NCI-H2081 treated with DMSO at 0.1 percent for 48 hours (cell line): Measurements from ENCODE around the gene DRD1.

Source experiments
- DNase-seq: peaks from one replicate; lab custom pipeline; 2025; lab: John Stamatoyannopoulos, UW

The DRD1 gene

GRCh38 chr5:175444060-175444904 is at the start of gene DRD1:
Gene DRD1, minus strand, starts transcription at chr5:175444182. Its CDS starts 1,083 bp downstream, at chr5:175443099.
- DNase-seq = no peak

- DNase-seq = no peak
These were observed 49.7 kb upstream of the DRD1 start for GRCh38 chr5:175493726-175494125.

- no peak for DNase-seq
These were observed 49.3 kb upstream of the DRD1 start for GRCh38 chr5:175493260-175493659.

GRCh38 chr5:175491223-175491622 is 47.2 kb upstream of the DRD1 start:
- DNase-seq = no peak

- DNase-seq = no peak
These were observed 45.9 kb upstream of the DRD1 start for GRCh38 chr5:175489693-175490443.

- no peak for DNase-seq
These were observed 43.7 kb upstream of the DRD1 start for GRCh38 chr5:175487514-175488222.

GRCh38 chr5:175485631-175486030 is 41.6 kb upstream of the DRD1 start:
- DNase-seq = no peak

- DNase-seq = no peak
These were observed 40.8 kb upstream of the DRD1 start for GRCh38 chr5:175484829-175485228.

- no peak for DNase-seq
These were observed 40.3 kb upstream of the DRD1 start for GRCh38 chr5:175484322-175484721.

- DNase-seq = no peak
These were observed 39.4 kb upstream of the DRD1 start for GRCh38 chr5:175483337-175483736.

GRCh38 chr5:175479125-175479881 is 35.3 kb upstream of the DRD1 start:
- no peak for DNase-seq

- peak; percentile 40 for DNase-seq
These were observed 34.6 kb upstream of the DRD1 start, which contains the start of gene SFXN1 for GRCh38 chr5:175478384-175479124. Gene SFXN1, plus strand, starts transcription at chr5:175478560. Its CDS starts 13,544 bp downstream, at chr5:175492104.

- DNase-seq = no peak
These were observed 34.0 kb upstream of the DRD1 start for GRCh38 chr5:175478008-175478383.

GRCh38 chr5:175477440-175477839 is 33.5 kb upstream of the DRD1 start:
- DNase-seq = no peak

GRCh38 chr5:175475248-175475647 is 31.3 kb upstream of the DRD1 start:
- no peak for DNase-seq

GRCh38 chr5:175472378-175472777 is 28.4 kb upstream of the DRD1 start:
- no peak for DNase-seq

- DNase-seq = no peak
These were observed 27.6 kb upstream of the DRD1 start for GRCh38 chr5:175471628-175472027.

GRCh38 chr5:175471196-175471595 is 27.2 kb upstream of the DRD1 start:
- no peak for DNase-seq

- no peak for DNase-seq
These were observed 26.8 kb upstream of the DRD1 start for GRCh38 chr5:175470781-175471180.

GRCh38 chr5:175469916-175470315 is 25.9 kb upstream of the DRD1 start:
- DNase-seq = no peak

- no peak for DNase-seq
These were observed 24.9 kb upstream of the DRD1 start for GRCh38 chr5:175468892-175469291.
